Activated CD4-positive, alpha-beta T cell treated with anti-CD3 and anti-CD28 coated beads, Interleukin-2, amount 10 ng/mL, durations not matched to agents 7 days and 5 days (primary cell): ENCODE results near the gene ABCC9. TPM values are rescaled to one million over a fixed set of nuclear protein-coding genes. Genes with fewer than 3 reads are reported as not detected.
"Not testable (repeated sequence)": the region's sequence is repeated elsewhere in the genome, so short reads cannot be mapped to it uniquely, and the experiment has no call there.

Source experiments
- CTCF ChIA-PET: fragments of 350-600 bp; sonication (Branson Sonifier 250); formaldehyde crosslinking; loops from one replicate; lab custom pipeline; 2021; ENCODE audit warnings: antibody characterized with exemption; lab: Charles Lee
- POLR2A ChIA-PET: fragments of 350-600 bp; sonication (Branson Sonifier 250); formaldehyde crosslinking; loops from one replicate; lab custom pipeline; 2021; ENCODE audit warnings: antibody characterized with exemption; lab: Charles Lee
- DNase-seq: peaks from one replicate; pipeline ENCODE4 v3.0.0-alpha.2; 2020
- H3K27ac Mint-ChIP-seq: one replicate; pipeline ENCODE4 v1.8.0; 2021; ENCODE audit warnings: mild to moderate bottlenecking, moderate library complexity, mixed read lengths
- H3K27me3 Mint-ChIP-seq: one replicate; pipeline ENCODE4 v1.8.0; 2021; ENCODE audit warnings: mixed read lengths
- H3K36me3 Mint-ChIP-seq: one replicate; pipeline ENCODE4 v1.8.0; 2021; ENCODE audit warnings: low read depth, mixed read lengths
- H3K4me1 Mint-ChIP-seq: one replicate; pipeline ENCODE4 v1.8.0; 2021; ENCODE audit warnings: mixed read lengths
- H3K4me3 Mint-ChIP-seq: one replicate; pipeline ENCODE4 v1.8.0; 2021; ENCODE audit warnings: mild to moderate bottlenecking, moderate library complexity, mixed read lengths
- H3K9me3 Mint-ChIP-seq: one replicate; pipeline ENCODE4 v1.8.0; 2021; ENCODE audit warnings: mixed read lengths
- total RNA-seq, 2 experiments: library from RNA; stranded (reverse); gene quantifications; one replicate each; pipeline ENCODE4 v1.2.3, GENCODE V29; 2021

The ABCC9 gene
- total RNA-seq, 2 experiments from 2014 or later = not detected

DNA sequence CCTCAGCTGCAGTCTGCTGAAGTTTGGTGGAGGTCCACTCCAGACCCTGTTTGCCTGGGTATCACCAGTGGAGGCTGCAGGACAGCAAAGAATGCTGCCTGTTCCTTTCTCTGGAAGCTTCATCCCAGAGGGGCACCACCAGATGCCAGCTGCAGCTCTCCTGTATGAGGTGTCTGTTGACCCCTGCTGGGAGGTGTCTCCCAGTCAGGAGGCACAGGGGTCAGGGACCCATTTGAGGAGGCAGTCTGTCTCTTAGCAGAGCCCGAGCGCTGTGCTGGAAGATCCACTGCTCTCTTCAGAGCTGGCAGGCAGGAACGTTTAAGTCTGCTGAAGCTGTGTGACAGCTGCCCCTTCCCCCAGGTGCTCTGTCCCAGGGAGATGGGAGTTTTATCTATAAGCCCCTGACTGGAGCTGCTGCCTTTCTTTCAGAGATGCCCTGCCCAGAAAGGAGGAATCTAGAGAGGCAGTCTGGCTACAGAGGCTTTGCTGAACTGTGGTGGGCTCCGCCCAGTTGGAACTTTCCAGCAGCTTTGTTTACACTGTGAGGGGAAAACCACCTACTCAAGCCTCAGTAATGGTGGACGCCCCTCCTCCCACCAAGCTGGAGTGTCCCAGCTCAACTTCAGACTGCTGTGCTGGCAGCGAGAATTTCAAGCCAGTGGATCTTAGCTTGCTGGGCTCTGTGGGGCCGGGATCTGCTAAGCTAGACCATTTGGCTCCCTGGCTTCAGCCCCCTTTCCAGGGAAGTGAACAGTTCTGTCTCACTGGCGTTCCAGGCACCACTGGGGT is 146.2 kb downstream of the ABCC9 start:
- POLR2A ChIA-PET, DNase-seq, H3K4me1 Mint-ChIP-seq: not testable (repeated sequence)

DNA sequence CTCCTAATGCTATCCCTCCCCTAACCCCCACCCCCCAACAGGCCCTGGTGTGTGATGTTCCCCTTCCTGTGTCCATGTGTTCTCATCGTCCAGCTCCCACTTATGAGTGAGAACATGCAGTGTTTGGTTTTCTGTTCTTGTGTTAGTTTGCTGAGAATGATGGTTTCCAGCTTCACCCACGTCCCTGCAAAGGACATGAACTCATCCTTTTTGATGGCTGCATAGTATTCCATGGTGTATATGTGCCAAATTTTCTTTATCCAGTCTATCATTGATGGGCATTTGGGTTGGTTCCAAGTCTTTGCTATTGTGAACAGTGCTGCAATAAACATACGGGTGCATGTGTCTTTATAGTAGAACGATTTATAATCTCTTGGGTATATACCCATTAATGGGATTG is 151.5 kb downstream of the ABCC9 start:
- H3K36me3 Mint-ChIP-seq, CTCF ChIA-PET, POLR2A ChIA-PET, H3K27me3 Mint-ChIP-seq, H3K4me3 Mint-ChIP-seq, DNase-seq, H3K27ac Mint-ChIP-seq, H3K4me1 Mint-ChIP-seq, H3K9me3 Mint-ChIP-seq: not testable (repeated sequence)

More for the DNA sequence above, 146.2 kb downstream of the ABCC9 start:
- H3K27me3 Mint-ChIP-seq, H3K4me3 Mint-ChIP-seq, H3K27ac Mint-ChIP-seq, H3K9me3 Mint-ChIP-seq, H3K36me3 Mint-ChIP-seq, CTCF ChIA-PET: not testable (repeated sequence)

GRCh38 chr12:21788089-21788983 is 152.9 kb downstream of the ABCC9 start:
- Mint-ChIP-seq H3K36me3 (no peaks in the 10 kb centered on the region), H3K4me3 (no peak overlapping the region), H3K27me3 (peaks cover 2% of the 10 kb centered on the region), H3K27ac (no peak overlapping the region), H3K4me1 (no peaks in the 10 kb centered on the region), H3K9me3 (no peaks in the 10 kb centered on the region)
- ChIA-PET CTCF (interaction anchor here (1.0 kb wide), 1 partner anchor 10 kb away, joined by 3 read pairs; no protein-coding TSS in a partner anchor), POLR2A (no interaction called here)
- DNase-seq = no peak

DNA sequence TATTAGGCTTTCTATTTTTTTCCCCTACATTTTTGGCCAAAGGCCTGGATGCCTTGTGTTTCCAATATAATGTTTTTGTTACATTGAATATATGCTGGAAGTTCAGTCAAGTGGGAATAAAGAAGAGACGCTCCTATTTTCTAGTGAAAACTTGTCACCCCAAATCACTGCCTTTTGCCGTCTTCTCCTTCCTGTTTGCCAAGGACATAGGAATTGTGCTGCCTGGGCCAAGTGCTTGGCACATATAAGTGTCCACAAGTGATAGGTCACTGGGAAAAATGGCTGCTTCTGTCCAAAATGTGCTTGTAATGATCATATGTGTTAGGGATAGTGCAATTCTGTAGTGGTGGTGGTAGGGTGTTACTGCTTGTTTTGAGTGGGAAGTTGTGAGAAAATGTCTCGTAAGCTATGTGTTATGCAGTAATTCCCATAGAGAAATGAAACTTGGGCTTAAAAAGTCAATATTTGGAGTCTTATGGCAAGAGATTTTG is 155.1 kb downstream of the ABCC9 start:
- CTCF ChIA-PET = interaction anchor here (0.6 kb wide), 1 partner anchor 660 kb away, joined by 3 read pairs; no protein-coding TSS in a partner anchor
- POLR2A ChIA-PET = no interaction called here

GRCh38 chr12:21782723-21783122 is 158.5 kb downstream of the ABCC9 start:
- H3K27ac Mint-ChIP-seq, H3K36me3 Mint-ChIP-seq, H3K9me3 Mint-ChIP-seq, H3K4me3 Mint-ChIP-seq, CTCF ChIA-PET, H3K27me3 Mint-ChIP-seq, H3K4me1 Mint-ChIP-seq, DNase-seq, POLR2A ChIA-PET: not testable (repeated sequence)

More for the DNA sequence above, 155.1 kb downstream of the ABCC9 start:
- H3K4me3 Mint-ChIP-seq = no peak overlapping the region
- no peaks in the 10 kb centered on the region for H3K9me3 Mint-ChIP-seq
- H3K27me3 Mint-ChIP-seq = peaks cover 2% of the 10 kb centered on the region
- H3K4me1 Mint-ChIP-seq = no peaks in the 10 kb centered on the region
- no peak for DNase-seq
- H3K27ac Mint-ChIP-seq = no peak overlapping the region
- no peaks in the 10 kb centered on the region for H3K36me3 Mint-ChIP-seq

DNA sequence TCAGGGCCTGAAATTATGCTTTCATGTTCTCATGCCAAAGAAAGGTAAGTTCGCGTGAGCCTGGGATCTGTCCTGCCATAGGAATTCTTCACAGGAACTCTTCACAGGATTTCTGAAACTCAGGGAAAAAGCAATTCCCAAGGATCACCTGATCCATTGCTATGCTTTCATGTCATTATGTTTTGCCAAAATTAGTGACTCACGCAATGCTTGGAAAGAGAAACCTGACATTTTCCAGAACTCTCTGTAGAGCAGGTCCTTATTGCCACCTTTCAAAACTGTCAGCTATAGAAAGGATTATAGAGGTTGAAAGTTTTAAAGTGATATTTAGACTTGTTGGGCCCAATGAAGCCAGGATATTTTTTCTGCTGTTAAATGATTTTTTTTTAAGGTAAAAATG is 160.4 kb downstream of the ABCC9 start:
- no peak for DNase-seq
- ChIA-PET POLR2A (no interaction called here), CTCF (no interaction called here)
- Mint-ChIP-seq H3K27ac (no peak overlapping the region), H3K9me3 (no peaks in the 10 kb centered on the region), H3K36me3 (no peaks in the 10 kb centered on the region), H3K4me1 (no peaks in the 10 kb centered on the region), H3K27me3 (peaks cover 22% of the 10 kb centered on the region), H3K4me3 (no peak overlapping the region)

DNA sequence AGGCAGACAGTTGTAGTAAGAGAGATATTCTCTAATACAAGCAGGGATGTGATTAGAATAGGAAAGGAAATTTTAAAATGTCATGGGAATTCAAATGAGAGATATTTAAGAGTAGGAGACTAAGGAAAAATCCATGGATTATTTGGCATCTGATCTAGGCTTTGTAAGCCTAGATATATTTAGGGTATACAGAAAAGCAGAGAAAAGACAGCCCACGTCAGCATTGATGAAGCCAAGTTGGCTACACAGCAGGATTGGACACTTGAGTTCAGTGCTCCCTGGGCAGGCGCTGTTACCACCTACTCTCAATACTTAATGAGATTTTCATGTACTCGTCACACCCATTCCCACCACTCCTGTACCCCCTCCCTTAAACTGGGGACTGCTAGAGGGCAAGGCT is 165.1 kb downstream of the ABCC9 start:
- Mint-ChIP-seq H3K36me3 (no peaks in the 10 kb centered on the region), H3K4me3 (no peak overlapping the region), H3K27me3 (peaks cover 57% of the 10 kb centered on the region), H3K4me1 (peaks cover 8% of the 10 kb centered on the region), H3K9me3 (no peaks in the 10 kb centered on the region), H3K27ac (no peak overlapping the region)
- ChIA-PET CTCF (no interaction called here), POLR2A (no interaction called here)
- DNase-seq = no peak

DNA sequence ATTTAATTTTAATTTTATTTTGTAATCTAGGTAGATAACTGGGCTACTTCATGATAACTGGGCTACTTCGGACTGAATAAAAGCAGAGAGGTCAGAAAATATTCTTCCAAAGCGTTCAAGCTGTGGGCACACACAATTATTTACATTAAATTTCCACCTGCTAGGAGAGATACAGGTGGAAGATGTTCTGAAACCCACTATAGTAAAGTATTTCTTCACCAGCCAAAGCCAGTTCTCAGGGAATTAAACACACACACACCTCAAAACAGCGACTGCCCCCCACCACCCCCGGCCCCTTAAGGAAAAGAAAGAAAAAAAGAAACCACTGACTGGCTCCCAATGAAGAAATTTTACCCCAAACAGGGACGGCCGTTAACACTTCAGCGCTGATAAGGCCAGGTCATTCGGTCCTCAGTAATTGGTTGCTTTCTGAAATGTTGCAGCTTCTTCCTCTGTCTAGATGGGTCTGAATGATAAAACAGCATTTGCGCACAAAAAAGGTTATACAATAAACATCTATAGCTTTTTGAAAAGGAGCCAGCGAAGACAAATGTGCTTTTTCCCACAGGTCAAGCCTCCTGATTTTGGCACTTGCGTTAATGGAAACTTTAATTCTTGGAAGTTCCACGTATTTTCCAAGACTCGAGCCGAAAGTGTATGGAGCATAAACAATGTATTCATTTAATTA is 165.9 kb downstream of the ABCC9 start:
- Mint-ChIP-seq H3K36me3 (no peaks in the 10 kb centered on the region), H3K4me1 (peaks cover 8% of the 10 kb centered on the region), H3K27me3 (peaks cover 64% of the 10 kb centered on the region), H3K4me3 (no peak overlapping the region), H3K9me3 (no peaks in the 10 kb centered on the region), H3K27ac (no peak overlapping the region)
- no peak for DNase-seq
- POLR2A ChIA-PET = no interaction called here
- CTCF ChIA-PET = interaction anchor here (0.7 kb wide), 1 partner anchor 95 kb away, joined by 3 read pairs; no protein-coding TSS in a partner anchor

- POLR2A ChIA-PET = no interaction called here
- no peaks in the 10 kb centered on the region for H3K9me3 Mint-ChIP-seq
- H3K4me3 Mint-ChIP-seq = no peak within 1 kb of the TSS
- H3K36me3 Mint-ChIP-seq = no peaks in the 10 kb centered on the region
- CTCF ChIA-PET = interaction anchor here (0.7 kb wide), 1 partner anchor 1939 kb away, joined by 3 read pairs; no protein-coding TSS in a partner anchor
- peaks cover 68% of the 10 kb centered on the region for H3K27me3 Mint-ChIP-seq
- DNase-seq = no peak
- H3K27ac Mint-ChIP-seq = no peak within 1 kb of the TSS
- peaks cover 8% of the 10 kb centered on the region for H3K4me1 Mint-ChIP-seq
Measured at GRCh38 chr12:21774358-21775132, 166.7 kb downstream of the ABCC9 start, which contains the start of gene KCNJ8. TSS of gene KCNJ8 (minus strand) at chr12:21774706. CDS start at chr12:21773616, 1,090 bp downstream.

- DNase-seq = no peak
- Mint-ChIP-seq H3K4me3 (no peak overlapping the region), H3K4me1 (peaks cover 8% of the 10 kb centered on the region), H3K27me3 (peaks cover 69% of the 10 kb centered on the region), H3K9me3 (no peaks in the 10 kb centered on the region), H3K36me3 (no peaks in the 10 kb centered on the region), H3K27ac (no peak overlapping the region)
- CTCF ChIA-PET = interaction anchor here (0.7 kb wide), 1 partner anchor 1938 kb away, joined by 3 read pairs; no protein-coding TSS in a partner anchor
- POLR2A ChIA-PET = no interaction called here
Measured at GRCh38 chr12:21773806-21774205, 167.4 kb downstream of the ABCC9 start.

GRCh38 chr12:21773263-21773741 is 167.9 kb downstream of the ABCC9 start:
- POLR2A ChIA-PET = no interaction called here
- Mint-ChIP-seq H3K27ac (no peak overlapping the region), H3K36me3 (no peaks in the 10 kb centered on the region), H3K4me1 (peaks cover 8% of the 10 kb centered on the region), H3K27me3 (peaks cover 69% of the 10 kb centered on the region), H3K9me3 (no peaks in the 10 kb centered on the region), H3K4me3 (no peak overlapping the region)
- DNase-seq = no peak
- CTCF ChIA-PET = no interaction called here

GRCh38 chr12:21771311-21771710 is 169.9 kb downstream of the ABCC9 start:
- Mint-ChIP-seq H3K27me3 (peaks cover 54% of the 10 kb centered on the region), H3K27ac (no peak overlapping the region)
- CTCF ChIA-PET = no interaction called here

More at GRCh38 chr12:21771311-21771710, 169.9 kb downstream of the ABCC9 start:
- H3K4me3 Mint-ChIP-seq = no peak overlapping the region
- H3K4me1 Mint-ChIP-seq = peaks cover 8% of the 10 kb centered on the region
- POLR2A ChIA-PET = no interaction called here
- no peaks in the 10 kb centered on the region for H3K36me3 Mint-ChIP-seq
- DNase-seq = no peak
- no peaks in the 10 kb centered on the region for H3K9me3 Mint-ChIP-seq
